ENCODE results near the gene DIAPH2. TPM values are rescaled to one million over a fixed set of nuclear protein-coding genes. Genes with fewer than 3 reads are reported as not detected.

The DIAPH2 gene
- total RNA-seq, 1 experiment from 2014 or later: 10.9 TPM

Other genes with a start within 250 kb of the DIAPH2 start
- gene RPA4, start 199.1 kb downstream of the DIAPH2 start, total RNA-seq (2021; ENCODE audit: unreplicated experiment): 0.20 TPM

Measured in HCT116 (cell line).